ENCODE measurements around the gene PDGFD. TPM values are rescaled to one million over a fixed set of nuclear protein-coding genes. Genes with fewer than 3 reads are reported as not detected.
A peak's percentile ranks its signal among the peaks of the same experiment; 100 is the strongest.

Gene PDGFD
- total RNA-seq, 2 donors from 2014 or later, result 14.4 to 27.8 TPM

- H3K27ac ChIP-seq, result peak overlapping the region in 1 of 2 donors; percentile 21
- no peaks in the 10 kb centered on the region for H3K9me3 ChIP-seq
- no peak for DNase-seq (ENCODE audit: low spot score)
- TF ChIP-seq CTCF (IDR thresholded peaks at IDR 0.05), result no peak
- no peaks in the 10 kb centered on the region for H3K36me3 ChIP-seq
- no peaks in the 10 kb centered on the region for H3K27me3 ChIP-seq
- peaks cover 0 to 5% of the 10 kb centered on the region in 2 donors for H3K4me1 ChIP-seq
- no peak overlapping the region for H3K4me3 ChIP-seq
Measured at GRCh38 chr11:104033134-104033533, 130.8 kb downstream of the PDGFD start.

GRCh38 chr11:104028476-104029263, 135.3 kb downstream of the PDGFD start:
- no peak for TF ChIP-seq CTCF (IDR thresholded peaks at IDR 0.05)
- Histone ChIP-seq H3K4me1 (peaks cover 0 to 5% of the 10 kb centered on the region in 2 donors), H3K27me3 (no peaks in the 10 kb centered on the region), H3K9me3 (no peaks in the 10 kb centered on the region), H3K4me3 (no peak overlapping the region), H3K27ac (no peak overlapping the region), H3K36me3 (no peaks in the 10 kb centered on the region)
- no peak for DNase-seq (ENCODE audit: low spot score)

GRCh38 chr11:104024572-104024971, 139.4 kb downstream of the PDGFD start:
- Histone ChIP-seq H3K4me3 (no peak overlapping the region), H3K36me3 (no peaks in the 10 kb centered on the region), H3K9me3 (no peaks in the 10 kb centered on the region), H3K27me3 (no peaks in the 10 kb centered on the region), H3K4me1 (no peaks in the 10 kb centered on the region), H3K27ac (no peak overlapping the region)
- no peak for DNase-seq (ENCODE audit: low spot score)
- no peak for TF ChIP-seq CTCF (IDR thresholded peaks at IDR 0.05)

- H3K27ac ChIP-seq, result no peak overlapping the region
- no peaks in the 10 kb centered on the region for H3K9me3 ChIP-seq
- DNase-seq (ENCODE audit: low spot score), result no peak
- no peak for TF ChIP-seq CTCF (IDR thresholded peaks at IDR 0.05)
- H3K36me3 ChIP-seq, result no peaks in the 10 kb centered on the region
- H3K4me1 ChIP-seq, result no peaks in the 10 kb centered on the region
- no peak overlapping the region for H3K4me3 ChIP-seq
- no peaks in the 10 kb centered on the region for H3K27me3 ChIP-seq
Measured at GRCh38 chr11:104015649-104016415, 148.1 kb downstream of the PDGFD start.

- no peaks in the 10 kb centered on the region for H3K27me3 ChIP-seq
- TF ChIP-seq CTCF (IDR thresholded peaks at IDR 0.05), result no peak
Measured at GRCh38 chr11:104011044-104011443, 152.9 kb downstream of the PDGFD start.

More at GRCh38 chr11:104011044-104011443, 152.9 kb downstream of the PDGFD start:
- Histone ChIP-seq H3K4me1 (no peaks in the 10 kb centered on the region), H3K27ac (no peak overlapping the region), H3K36me3 (no peaks in the 10 kb centered on the region), H3K9me3 (no peaks in the 10 kb centered on the region), H3K4me3 (no peak overlapping the region)
- no peak for DNase-seq (ENCODE audit: low spot score)

Measured in right atrium auricular region (tissue), 2 donors.